ENCODE measurements around the gene PCSK7.

PCSK7 gene

DNA sequence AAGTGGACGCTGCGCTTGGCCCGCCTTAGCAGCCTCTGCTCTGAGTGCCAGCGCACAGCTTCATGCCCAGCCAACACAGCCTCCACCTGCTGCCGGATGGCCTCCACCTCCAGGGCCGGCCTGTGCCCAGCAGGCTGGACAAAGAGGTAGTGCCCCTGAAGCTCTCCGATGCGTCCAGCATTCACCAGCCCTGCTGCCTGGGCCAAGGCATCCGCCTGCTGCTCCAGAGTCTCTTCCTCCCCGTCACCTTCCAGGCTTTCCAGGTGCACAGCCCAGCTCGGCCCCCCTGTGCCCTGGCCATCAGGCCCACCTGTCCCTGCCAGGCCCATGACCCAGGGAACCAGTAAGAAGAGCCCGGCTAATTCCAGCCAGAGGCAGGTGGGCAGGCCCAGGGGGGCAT lies 2.5 kb downstream of the PCSK7 start:
- Histone ChIP-seq H3K36me3 (ENCODE audit: control insufficient read depth, insufficient read depth, low read length) (peaks cover 26% of the 10 kb centered on the region), H3K9ac (ENCODE audit: low read length) (no peak overlapping the region), H3K4me1 (ENCODE audit: control insufficient read depth, insufficient read depth, low read length) (peaks cover 19% of the 10 kb centered on the region), H3K4me3 (ENCODE audit: low read length) (no peak overlapping the region), H3K27me3 (ENCODE audit: control insufficient read depth, insufficient read depth, low read length) (no peaks in the 10 kb centered on the region), H3K27ac (ENCODE audit: low read depth, low read length) (no peak overlapping the region)

DNA sequence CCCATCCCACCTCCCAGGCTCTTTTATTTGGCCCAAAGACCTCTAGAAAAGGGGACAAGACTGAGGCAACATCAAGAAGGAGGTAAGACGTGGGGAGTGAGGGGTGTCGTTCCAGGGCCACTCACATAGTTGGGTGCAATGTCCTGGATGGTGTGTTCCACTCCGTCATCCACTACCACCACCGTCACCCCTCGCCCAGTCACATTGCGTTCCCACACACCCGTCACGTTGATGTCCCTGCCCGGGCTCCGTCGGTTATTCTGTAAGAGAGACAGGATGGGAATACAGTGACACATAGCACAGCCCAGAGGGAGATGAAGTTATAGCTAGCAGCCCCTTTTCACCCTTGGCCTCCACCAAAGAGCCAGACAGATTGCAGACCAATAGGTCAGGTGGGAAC lies 3.8 kb downstream of the PCSK7 start:
- Histone ChIP-seq H3K9ac (ENCODE audit: low read length) (no peak overlapping the region), H3K27ac (ENCODE audit: low read depth, low read length) (no peak overlapping the region), H3K36me3 (ENCODE audit: control insufficient read depth, insufficient read depth, low read length) (peaks cover 33% of the 10 kb centered on the region), H3K4me3 (ENCODE audit: low read length) (no peak overlapping the region), H3K4me1 (ENCODE audit: control insufficient read depth, insufficient read depth, low read length) (peaks cover 21% of the 10 kb centered on the region), H3K27me3 (ENCODE audit: control insufficient read depth, insufficient read depth, low read length) (no peaks in the 10 kb centered on the region)

DNA sequence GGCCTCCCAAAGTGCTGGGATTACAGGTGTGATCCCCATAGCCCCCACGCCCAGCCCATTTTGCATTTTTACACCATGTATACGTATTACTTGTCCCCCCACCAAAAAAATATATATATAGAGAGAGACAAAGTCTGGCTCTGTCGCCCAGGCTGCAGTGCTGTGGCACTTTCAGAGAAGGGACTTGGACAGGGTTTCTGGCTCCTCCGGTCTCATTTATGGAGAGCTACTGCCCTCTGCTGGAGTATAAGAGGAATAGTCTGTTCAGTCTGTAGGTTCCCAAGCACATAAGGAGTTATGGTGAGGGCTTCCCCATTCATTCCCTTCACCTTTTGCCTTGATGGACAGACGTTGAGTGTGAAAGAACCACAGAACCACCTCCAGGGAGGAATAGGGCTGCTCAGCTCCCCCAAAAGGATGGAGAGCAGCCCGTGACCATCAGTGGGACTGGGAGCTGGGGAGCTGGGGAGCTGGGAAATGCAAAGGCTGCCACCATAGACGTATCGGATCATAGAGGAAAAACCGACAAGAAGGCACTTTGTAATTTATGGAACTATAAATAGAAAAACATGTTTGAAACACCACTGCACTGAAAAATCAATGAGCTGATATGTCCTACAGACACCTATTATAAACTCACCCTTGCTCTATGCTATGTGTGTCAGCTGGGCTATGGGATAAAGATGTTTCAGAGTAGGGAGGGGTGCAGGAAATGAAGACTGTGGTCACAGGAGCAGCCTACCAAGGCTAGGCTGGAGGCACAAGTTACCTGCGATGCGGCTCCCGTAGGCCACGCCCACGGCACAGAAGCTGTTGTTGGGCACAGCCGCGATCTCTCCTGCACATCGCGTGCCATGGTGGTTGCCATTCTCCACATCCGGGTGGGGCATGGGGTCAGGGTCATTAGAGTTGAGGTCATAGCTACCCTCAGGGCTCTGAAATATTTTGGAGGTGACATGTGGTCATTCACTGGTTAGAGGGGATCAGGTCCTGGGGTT lies 5.2 kb downstream of the PCSK7 start:
- no peak overlapping the region for H3K27ac ChIP-seq (ENCODE audit: low read depth, low read length)
- peaks cover 36% of the 10 kb centered on the region for H3K36me3 ChIP-seq (ENCODE audit: control insufficient read depth, insufficient read depth, low read length)

DNA sequence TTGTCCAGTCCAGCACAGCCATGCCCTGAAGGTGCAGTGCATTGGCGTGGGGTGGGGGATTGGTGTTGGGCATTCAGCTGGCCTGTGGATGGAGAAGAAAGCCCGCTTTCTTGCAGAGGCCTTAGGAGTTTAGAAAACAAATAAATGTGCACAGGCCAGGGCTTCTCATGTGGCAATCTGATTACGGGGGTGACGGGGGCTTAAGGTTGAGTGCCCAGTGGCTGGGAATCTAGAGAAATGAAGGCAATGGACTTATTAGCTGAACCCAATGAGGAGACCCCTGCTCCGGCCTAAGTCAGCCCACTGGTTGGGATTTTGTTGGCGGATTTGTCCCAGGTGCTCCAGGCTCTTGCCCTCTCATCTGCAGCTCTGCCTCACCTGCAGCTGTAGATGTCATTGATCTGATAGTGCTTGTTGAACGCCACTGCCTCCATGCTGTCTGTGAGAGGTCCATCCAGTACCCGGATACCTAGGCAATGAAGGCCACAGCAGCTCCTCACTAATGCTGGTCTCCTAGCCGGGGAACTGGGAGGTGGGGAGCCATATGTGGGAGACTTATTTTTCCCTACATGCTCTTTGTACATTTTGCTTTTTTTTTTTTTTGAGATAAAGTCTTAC lies 6.2 kb downstream of the PCSK7 start:
- Histone ChIP-seq H3K9ac (ENCODE audit: low read length) (no peak overlapping the region), H3K27ac (ENCODE audit: low read depth, low read length) (no peak overlapping the region), H3K27me3 (ENCODE audit: control insufficient read depth, insufficient read depth, low read length) (no peaks in the 10 kb centered on the region), H3K4me1 (ENCODE audit: control insufficient read depth, insufficient read depth, low read length) (peaks cover 32% of the 10 kb centered on the region), H3K36me3 (ENCODE audit: control insufficient read depth, insufficient read depth, low read length) (peaks cover 36% of the 10 kb centered on the region), H3K4me3 (ENCODE audit: low read length) (no peak overlapping the region)

More for the DNA sequence above, 5.2 kb downstream of the PCSK7 start:
- peaks cover 32% of the 10 kb centered on the region for H3K4me1 ChIP-seq (ENCODE audit: control insufficient read depth, insufficient read depth, low read length)
- H3K9ac ChIP-seq (ENCODE audit: low read length) = no peak overlapping the region
- no peaks in the 10 kb centered on the region for H3K27me3 ChIP-seq (ENCODE audit: control insufficient read depth, insufficient read depth, low read length)
- no peak overlapping the region for H3K4me3 ChIP-seq (ENCODE audit: low read length)

DNA sequence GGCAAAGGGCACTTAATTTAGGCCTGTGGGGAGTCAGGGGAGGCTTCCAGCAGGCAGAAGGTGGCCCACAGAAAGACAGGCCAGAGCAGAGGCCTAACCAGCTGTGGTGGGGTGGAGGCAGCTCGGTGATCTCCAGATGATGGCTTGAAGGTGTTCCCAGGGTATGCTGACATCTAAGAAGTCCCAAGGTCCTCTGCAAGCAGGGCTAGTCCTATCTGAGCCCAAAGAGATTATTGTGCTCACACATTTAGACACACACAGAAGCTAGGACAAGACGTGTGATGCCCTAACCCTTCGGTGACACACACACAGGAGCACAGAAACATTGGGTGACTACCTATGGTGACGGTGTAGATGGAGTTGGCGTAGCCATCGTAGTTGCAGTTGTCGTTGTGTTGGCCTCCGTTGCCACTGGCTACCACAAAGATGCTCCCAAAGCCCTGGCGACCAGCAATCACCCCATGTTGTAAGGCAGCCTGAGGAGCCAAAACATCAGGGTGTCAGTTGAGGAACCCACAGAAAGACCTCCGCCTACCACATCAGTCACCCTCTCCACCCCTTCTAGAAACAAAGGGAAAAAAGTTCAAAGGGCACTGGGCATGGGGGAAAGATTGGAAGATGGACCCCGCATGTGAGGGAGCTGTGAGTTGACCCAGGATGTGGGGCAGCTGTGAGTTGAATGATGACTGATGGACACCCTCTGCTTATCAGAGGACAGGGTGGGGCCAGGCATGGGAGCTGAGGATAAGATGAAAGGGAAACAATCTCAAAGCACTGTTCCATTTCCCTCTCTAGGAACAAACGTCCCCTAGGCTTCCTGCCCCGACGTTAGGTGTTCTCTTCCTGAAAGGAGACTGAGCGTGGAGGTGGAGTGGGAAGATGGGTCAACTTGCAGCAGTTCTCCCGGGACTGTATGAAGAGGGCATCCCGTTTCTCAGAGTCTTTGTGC lies 7.9 kb downstream of the PCSK7 start:
- Histone ChIP-seq H3K36me3 (ENCODE audit: control insufficient read depth, insufficient read depth, low read length) (peaks cover 32% of the 10 kb centered on the region), H3K9ac (ENCODE audit: low read length) (no peak overlapping the region), H3K27me3 (ENCODE audit: control insufficient read depth, insufficient read depth, low read length) (no peaks in the 10 kb centered on the region), H3K4me1 (ENCODE audit: control insufficient read depth, insufficient read depth, low read length) (peaks cover 45% of the 10 kb centered on the region), H3K27ac (ENCODE audit: low read depth, low read length) (peak overlapping the region; percentile 99), H3K4me3 (ENCODE audit: low read length) (no peak overlapping the region)

DNA sequence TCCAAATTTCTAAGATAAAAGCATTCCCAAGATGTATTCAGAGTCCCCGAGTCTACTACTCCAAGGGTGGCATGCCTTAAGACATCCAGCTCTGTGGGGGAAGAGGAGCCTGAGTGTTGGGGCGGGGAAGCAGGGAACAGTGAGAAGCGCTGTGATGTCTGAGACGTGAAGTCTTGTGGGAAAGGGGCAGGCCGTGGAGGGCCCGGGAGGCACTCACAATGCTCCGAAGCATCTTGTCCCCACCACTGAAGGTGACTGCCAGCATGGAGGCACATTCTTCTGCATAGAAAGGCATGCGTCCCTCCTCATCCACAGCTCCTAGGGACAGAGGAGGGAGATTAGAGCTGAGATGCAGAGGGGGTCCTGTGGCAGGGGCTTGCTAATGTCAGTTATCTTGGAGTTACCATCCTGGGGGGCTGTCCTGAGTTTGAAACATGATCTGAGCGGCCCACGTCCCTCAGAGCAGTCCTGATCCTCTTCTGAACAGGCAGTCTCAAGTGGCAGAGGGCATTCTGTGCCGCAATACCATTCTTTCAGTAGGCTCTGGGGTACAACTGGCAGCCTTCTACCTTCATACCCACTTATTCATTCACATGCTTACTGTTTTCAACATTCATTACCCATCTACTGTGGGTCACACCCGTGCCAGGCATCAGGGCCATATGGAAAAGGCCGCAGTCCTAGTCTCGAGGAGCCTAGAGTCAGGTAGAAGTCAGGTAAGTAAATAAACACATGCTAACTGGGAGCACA lies 8.7 kb downstream of the PCSK7 start:
- H3K4me1 ChIP-seq (ENCODE audit: control insufficient read depth, insufficient read depth, low read length) = peaks cover 54% of the 10 kb centered on the region
- H3K9ac ChIP-seq (ENCODE audit: low read length) = no peak overlapping the region
- peak overlapping the region; percentile 99 for H3K27ac ChIP-seq (ENCODE audit: low read depth, low read length)
- H3K27me3 ChIP-seq (ENCODE audit: control insufficient read depth, insufficient read depth, low read length) = no peaks in the 10 kb centered on the region
- H3K4me3 ChIP-seq (ENCODE audit: low read length) = no peak overlapping the region
- H3K36me3 ChIP-seq (ENCODE audit: control insufficient read depth, insufficient read depth, low read length) = peaks cover 33% of the 10 kb centered on the region

DNA sequence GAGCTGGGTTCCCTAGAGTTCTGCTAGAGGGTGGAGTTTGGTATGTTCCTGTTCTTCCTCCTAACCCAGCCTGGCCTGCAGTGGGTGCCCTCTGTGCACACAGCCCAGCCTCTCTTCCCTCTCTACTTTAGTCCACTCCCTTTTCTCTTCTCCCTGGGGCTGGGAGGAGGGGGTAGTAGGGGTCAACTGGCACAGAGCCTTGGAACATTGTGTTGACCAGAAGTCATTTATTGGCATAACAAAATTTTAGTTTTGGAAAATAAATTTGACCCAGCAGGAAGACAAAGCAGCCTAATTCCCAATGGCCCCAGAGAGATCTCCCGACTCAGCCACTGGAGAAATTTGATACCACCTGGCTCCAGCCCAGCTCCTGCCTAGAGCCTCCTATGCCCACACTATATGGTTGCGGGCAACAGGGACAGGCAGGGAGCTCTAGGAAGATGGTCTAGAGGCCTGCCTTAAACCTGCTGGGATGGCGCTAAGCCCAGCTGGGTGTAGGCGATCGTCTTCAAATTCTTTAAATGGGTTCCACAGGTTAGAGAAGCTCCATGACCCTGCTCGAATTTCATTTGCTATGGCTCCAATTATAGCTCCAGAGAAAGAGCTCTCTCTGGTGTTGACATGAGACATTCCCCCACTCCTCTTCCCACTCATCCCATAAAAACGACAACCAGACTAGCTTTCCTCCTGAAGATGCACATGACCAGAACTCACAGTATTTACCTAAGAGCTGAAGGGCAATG lies 9.9 kb downstream of the PCSK7 start:
- peak overlapping the region; percentile 29 for H3K4me3 ChIP-seq (ENCODE audit: low read length)
- peak overlapping the region; percentile 99 for H3K27ac ChIP-seq (ENCODE audit: low read depth, low read length)
- peaks cover 66% of the 10 kb centered on the region for H3K4me1 ChIP-seq (ENCODE audit: control insufficient read depth, insufficient read depth, low read length)
- no peaks in the 10 kb centered on the region for H3K27me3 ChIP-seq (ENCODE audit: control insufficient read depth, insufficient read depth, low read length)
- no peak overlapping the region for H3K9ac ChIP-seq (ENCODE audit: low read length)
- H3K36me3 ChIP-seq (ENCODE audit: control insufficient read depth, insufficient read depth, low read length) = peaks cover 30% of the 10 kb centered on the region

DNA sequence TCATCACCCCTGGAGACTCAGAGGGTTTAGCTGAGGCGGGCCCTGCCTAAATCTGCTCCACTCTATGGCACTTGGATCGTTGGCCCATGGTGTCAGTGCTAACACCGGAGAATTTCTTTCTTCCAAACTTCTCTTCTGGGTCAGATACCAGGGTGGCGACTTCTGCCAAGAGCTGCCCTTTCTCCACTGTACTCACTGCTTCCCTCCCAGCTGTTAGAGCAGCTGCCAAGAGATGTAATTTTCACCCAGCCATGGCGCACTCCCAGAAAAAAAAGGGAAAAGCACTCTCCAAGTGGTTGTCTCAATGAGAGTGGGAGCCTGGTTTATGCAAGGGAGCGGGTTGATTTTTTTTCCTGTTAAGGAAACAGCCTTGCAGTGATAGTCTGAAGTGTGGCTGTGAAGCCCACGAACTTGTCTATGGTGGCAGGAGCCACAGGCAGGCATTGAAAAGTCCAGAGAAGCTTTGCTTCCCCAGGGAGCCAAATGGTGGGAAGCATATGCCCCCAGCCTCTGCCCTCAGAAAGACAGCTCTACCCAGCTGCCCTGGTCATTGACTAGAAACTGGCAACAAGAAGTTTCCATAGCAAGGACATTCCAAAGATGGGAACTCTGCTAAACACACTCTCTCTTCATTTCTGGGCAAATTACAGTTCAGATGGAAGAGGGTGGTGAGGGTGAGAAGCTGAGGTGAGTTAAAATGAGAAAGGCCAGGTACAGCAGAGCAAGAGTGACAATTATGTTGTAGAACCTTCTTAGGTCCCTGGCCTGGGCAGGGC lies 10.7 kb downstream of the PCSK7 start:
- H3K9ac ChIP-seq (ENCODE audit: low read length) = peak overlapping the region; percentile 51
- H3K27me3 ChIP-seq (ENCODE audit: control insufficient read depth, insufficient read depth, low read length) = no peaks in the 10 kb centered on the region
- H3K27ac ChIP-seq (ENCODE audit: low read depth, low read length) = peak overlapping the region; percentile 99
- H3K4me1 ChIP-seq (ENCODE audit: control insufficient read depth, insufficient read depth, low read length) = peaks cover 72% of the 10 kb centered on the region
- peak overlapping the region; percentile 2 for H3K4me3 ChIP-seq (ENCODE audit: low read length)
- H3K36me3 ChIP-seq (ENCODE audit: control insufficient read depth, insufficient read depth, low read length) = peaks cover 28% of the 10 kb centered on the region

DNA sequence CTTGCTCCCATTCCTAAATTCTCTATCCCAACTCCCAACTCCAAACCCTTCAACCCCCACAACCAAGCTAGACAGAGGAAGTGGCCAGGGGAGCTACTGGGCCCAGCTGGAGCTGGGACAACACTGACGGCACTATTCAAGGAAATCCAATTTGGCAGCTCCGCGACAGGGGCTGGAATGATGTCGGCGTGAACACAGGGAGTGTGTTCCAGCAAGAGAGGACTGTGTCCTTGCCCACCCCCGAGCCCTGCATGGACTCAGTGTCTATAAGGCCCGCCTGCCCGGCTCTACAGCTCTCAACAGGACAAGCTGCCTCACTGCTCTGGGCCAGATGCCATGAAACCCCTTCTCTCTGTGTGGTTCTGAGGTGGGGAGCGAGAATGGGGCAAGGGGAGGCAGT lies 11.3 kb downstream of the PCSK7 start:
- peak overlapping the region; percentile 99 for H3K27ac ChIP-seq (ENCODE audit: low read depth, low read length)
- no peaks in the 10 kb centered on the region for H3K27me3 ChIP-seq (ENCODE audit: control insufficient read depth, insufficient read depth, low read length)
- H3K9ac ChIP-seq (ENCODE audit: low read length) = peak overlapping the region; percentile 51
- peaks cover 72% of the 10 kb centered on the region for H3K4me1 ChIP-seq (ENCODE audit: control insufficient read depth, insufficient read depth, low read length)
- peaks cover 28% of the 10 kb centered on the region for H3K36me3 ChIP-seq (ENCODE audit: control insufficient read depth, insufficient read depth, low read length)
- H3K4me3 ChIP-seq (ENCODE audit: low read length) = peak overlapping the region; percentile 2

DNA sequence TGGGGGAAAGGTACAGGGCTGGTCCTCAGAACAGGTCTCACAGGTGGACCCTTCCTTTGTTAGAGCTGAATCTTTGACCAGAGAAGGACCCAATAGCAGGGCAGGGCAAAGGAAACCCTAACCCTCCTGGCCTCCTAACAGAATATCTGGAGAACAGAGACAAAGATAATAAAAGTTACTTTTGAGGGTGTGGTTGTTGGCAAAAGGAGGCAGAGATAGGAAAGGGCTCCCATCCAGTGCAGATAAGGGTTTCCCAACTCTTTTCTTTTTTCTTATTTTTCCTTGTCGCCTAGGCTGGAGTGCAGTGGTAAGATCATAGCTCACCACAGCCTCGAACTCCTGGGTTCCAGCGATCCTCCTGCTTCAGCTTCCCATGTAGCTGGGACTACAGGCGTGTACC lies 11.9 kb downstream of the PCSK7 start:
- H3K9ac ChIP-seq (ENCODE audit: low read length) = no peak overlapping the region
- peak overlapping the region; percentile 2 for H3K4me3 ChIP-seq (ENCODE audit: low read length)
- no peaks in the 10 kb centered on the region for H3K27me3 ChIP-seq (ENCODE audit: control insufficient read depth, insufficient read depth, low read length)
- H3K36me3 ChIP-seq (ENCODE audit: control insufficient read depth, insufficient read depth, low read length) = peaks cover 28% of the 10 kb centered on the region
- peaks cover 72% of the 10 kb centered on the region for H3K4me1 ChIP-seq (ENCODE audit: control insufficient read depth, insufficient read depth, low read length)
- H3K27ac ChIP-seq (ENCODE audit: low read depth, low read length) = peak overlapping the region; percentile 99

All from rectal smooth muscle tissue (tissue), 1 donor.